GM23248 (cell line): ENCODE data around the gene STAM2.

Experiments
- EZH2 ChIP-seq: fragments of 200-600 bp; sonication (generic); IDR thresholded peaks from 2 replicates; pipeline ENCODE4 v1.6.1; 2018; ENCODE audit warnings: antibody characterized with exemption, mild to moderate bottlenecking; ENCODE audit not compliant: insufficient read depth, poor library complexity, severe bottlenecking
- EZH2phosphoT487 ChIP-seq: fragments of 200-600 bp; sonication (generic); IDR thresholded peaks from 2 replicates; pipeline ENCODE4 v1.6.1; 2018; ENCODE audit warnings: antibody characterized with exemption, moderate library complexity, mild to moderate bottlenecking, low read depth; ENCODE audit not compliant: insufficient read depth

DNA sequence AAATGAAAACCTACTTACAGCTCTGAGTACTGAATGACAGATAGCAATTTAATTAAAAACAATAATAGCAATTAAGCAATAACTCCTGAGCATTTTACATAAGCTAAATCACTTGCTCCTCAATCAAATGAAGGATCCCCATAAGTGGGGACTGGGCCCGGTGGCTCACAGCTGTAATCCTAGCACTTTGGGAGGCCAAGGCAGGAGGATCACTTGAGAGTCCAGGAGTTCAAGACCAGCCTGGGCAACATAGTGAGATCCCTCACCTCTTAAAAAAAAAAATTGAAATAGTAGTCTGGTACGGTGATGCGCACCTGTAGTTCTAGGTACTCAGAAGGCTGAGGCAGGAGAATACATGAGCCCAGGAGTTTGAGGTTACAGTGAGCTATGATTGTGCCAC is 13.4 kb downstream of the STAM2 start:
- TF ChIP-seq EZH2, result no peak
- no peak for TF ChIP-seq EZH2phosphoT487
